Measurements from ENCODE around the gene RASGRF1.

GRCh38 chr15:79115986-79116665 is 25.5 kb upstream of the RASGRF1 start:
- TF ChIP-seq CTCF (conservative IDR thresholded peaks at IDR 0.05 in 1 of 2, IDR thresholded peaks at IDR 0.05 in 1 of 2; ENCODE audit: low read depth in 1 of 2, low read length in 2 of 2) (no peak), EZH2 (IDR thresholded peaks at IDR 0.05; ENCODE audit: low read length, missing control alignments) (no peak)
